Measurements from ENCODE around the gene ZBED3. TPM values are rescaled to one million over a fixed set of nuclear protein-coding genes. Genes with fewer than 3 reads are reported as not detected.

Gene ZBED3
- total and polyA plus RNA-seq, 2 of the 8 experiments (the other 6 are each of a cell fraction or from before 2014, with no cell fraction given): 7.9 to 9.4 TPM

- no peak overlapping the region for H3K23ac ChIP-seq (ENCODE audit: insufficient read length)
- H3K4me3 ChIP-seq (ENCODE audit: extremely low read depth in 1 of 4, insufficient read depth in 2 of 4, low read depth in 3 of 4, low read length in 4 of 4): no peak overlapping the region
- no peak overlapping the region for H2BK15ac ChIP-seq (ENCODE audit: low read length)
- WGBS, 2 experiments (ENCODE audit: extremely low coverage in 1 of 2, insufficient coverage in 1 of 2, insufficient read length in 1 of 2, insufficient replicate concordance in 2 of 2, low coverage in 1 of 2, low lambda C conversion rate in 2 of 2, missing lambda C conversion rate in 1 of 2): 83% methylated on average over 1 of the region's 1 CpG; no CpG with 5 or more reads in 1 of the 2 experiments
- peaks cover 0 to 4% (median 1%) of the 10 kb centered on the region in 4 experiments; a peak in 3 of 7 replicates for H3K4me1 ChIP-seq (replicated peaks in 1 of 4; ENCODE audit: control insufficient read depth in 3 of 4, insufficient read depth in 4 of 4, low read length in 3 of 4)
- no peak overlapping the region for H2BK20ac ChIP-seq (ENCODE audit: low read length)
- no peak overlapping the region for H2AFZ ChIP-seq (ENCODE audit: low read length)
- no peaks in the 10 kb centered on the region for H3K79me2 ChIP-seq (ENCODE audit: control insufficient read depth in 1 of 2, insufficient read depth in 2 of 2, low read length in 2 of 2)
- no peak overlapping the region for H2AK5ac ChIP-seq (ENCODE audit: low read depth, low read length)
- no peak overlapping the region for H3K9ac ChIP-seq (replicated peaks in 1 of 4; ENCODE audit: extremely low read depth in 1 of 4, low read depth in 3 of 4, low read length in 3 of 4)
- H4K20me1 ChIP-seq (replicated peaks in 1 of 2; ENCODE audit: control insufficient read depth in 1 of 2, insufficient read depth in 2 of 2, low read length in 2 of 2): no peaks in the 10 kb centered on the region
- no peak overlapping the region for H4K8ac ChIP-seq (ENCODE audit: extremely low read depth, insufficient read depth, low read length)
- H3K79me1 ChIP-seq (ENCODE audit: low read depth, low read length): no peaks in the 10 kb centered on the region
- no peak overlapping the region for H2BK12ac ChIP-seq (ENCODE audit: low read depth, low read length)
- TF ChIP-seq HDAC2 (IDR thresholded peaks at IDR 0.05; ENCODE audit: borderline replicate concordance in 1 of 2, low read depth in 2 of 2, low read length in 2 of 2) (no peak), BRCA1 (IDR thresholded peaks at IDR 0.05; ENCODE audit: low read depth, low read length) (no peak), MAFK (IDR thresholded peaks at IDR 0.05; ENCODE audit: low read depth, low read length) (no peak), SIN3A (conservative IDR thresholded peaks at IDR 0.05 in 1 of 2, IDR thresholded peaks at IDR 0.05 in 1 of 2; ENCODE audit: low read depth in 1 of 2, low read length in 2 of 2) (no peak), CTBP2 (IDR thresholded peaks at IDR 0.05; ENCODE audit: borderline replicate concordance, insufficient read depth, insufficient read length, low read length) (no peak)
- peaks cover 0 to 9% (median 1%) of the 10 kb centered on the region in 4 experiments; a peak in 5 of 8 replicates for H3K36me3 ChIP-seq (ENCODE audit: control insufficient read depth in 2 of 4, insufficient read depth in 4 of 4, low read length in 3 of 4)
- no peak overlapping the region for H3K4me2 ChIP-seq (ENCODE audit: insufficient read depth in 1 of 2, low read depth in 2 of 2, low read length in 2 of 2)
- FAIRE-seq (no peak), DNase-seq (ENCODE audit: low read depth in 1 of 2, low spot score in 2 of 2) (no peak)
- POLR2A ChIA-PET (ENCODE audit: partially characterized antibody): interaction anchor here (0.8 to 2.3 kb wide), 3 partner anchors 10 to 36 kb away, joined by 3 to 10 read pairs (median 9); no protein-coding TSS in a partner anchor
- H2BK5ac ChIP-seq (ENCODE audit: low read depth, low read length): no peak overlapping the region
- H3K9me3 ChIP-seq (ENCODE audit: insufficient read depth in 2 of 2, low read depth in 1 of 2, low read length in 1 of 2): no peaks in the 10 kb centered on the region
- CTCF ChIA-PET (ENCODE audit: partially characterized antibody): no interaction called here
- no peak overlapping the region for H3K4ac ChIP-seq (replicated peaks; ENCODE audit: insufficient read length, low read depth, low read length)
- no peak overlapping the region for H3K56ac ChIP-seq (replicated peaks; ENCODE audit: insufficient read length, low read depth, low read length)
- no peak overlapping the region for H3K27ac ChIP-seq (ENCODE audit: low read depth, low read length)
- no peak overlapping the region for H4K5ac ChIP-seq (ENCODE audit: insufficient read length, low read depth, low read length)
- H3K14ac ChIP-seq (ENCODE audit: insufficient read length): no peak overlapping the region
- H3K23me2 ChIP-seq (ENCODE audit: low read depth, low read length): no peaks in the 10 kb centered on the region
- H4K91ac ChIP-seq (replicated peaks; ENCODE audit: insufficient read length, low read length): no peak overlapping the region
- no peak overlapping the region for H2BK120ac ChIP-seq (replicated peaks; ENCODE audit: low read depth, low read length)
- H3K27me3 ChIP-seq (replicated peaks in 1 of 4; ENCODE audit: control insufficient read depth in 3 of 4, extremely low read depth in 1 of 4, insufficient read depth in 3 of 4, low read length in 3 of 4): peaks cover 0 to 1% (median 0%) of the 10 kb centered on the region in 4 experiments; a peak in 1 of 7 replicates
- H3K18ac ChIP-seq (ENCODE audit: extremely low read depth, low read length): no peak overlapping the region
These were observed 20.2 kb downstream of the ZBED3 start for GRCh38 chr5:77066823-77067442.
